SK-N-SH (cell line): ENCODE data around the gene CRIM1. TPM values are rescaled to one million over a fixed set of nuclear protein-coding genes. Genes with fewer than 3 reads are reported as not detected.
A peak's percentile ranks its signal among the peaks of the same experiment; 100 is the strongest.

Experiments used
- CTCF ChIA-PET: fragments of 300-600, 350-600 bp; formaldehyde crosslinking; extraction: SDS; loops from one replicate; lab custom pipeline; 2021; lab: Yijun Ruan, JAX
- POLR2A ChIA-PET: fragments of 350-600 bp; sonication (Branson Sonifier 250); formaldehyde crosslinking; extraction: SDS; loops from one replicate; lab custom pipeline; 2020; ENCODE audit warnings: antibody characterized with exemption, inconsistent platforms; lab: Yijun Ruan, JAX
- DNase-seq: peaks from one replicate; pipeline ENCODE4 v3.0.0; 2012
- H2AFZ ChIP-seq: fragments of 200-600 bp; sonication (generic); 2 replicates; pipeline ENCODE4 v1.8.1; 2016; ENCODE audit warnings: antibody characterized with exemption, mild to moderate bottlenecking, low read depth
- H3F3A ChIP-seq: fragments of 200-600 bp; sonication (generic); replicated peaks from 2 replicates; pipeline ENCODE3; 2016; ENCODE audit warnings: antibody characterized with exemption, mild to moderate bottlenecking; ENCODE audit not compliant: insufficient read depth
- H3K27ac ChIP-seq, 2 experiments: fragments of 200-500 bp in 1 of 2; fragments of 200-600 bp in 1 of 2; sonication (Bioruptor generic) in 1 of 2; sonication (generic), shearing (Covaris generic) in 1 of 2; 2 replicates each; pipeline versions ENCODE4 v1.5.1 to v1.6.1; 2014 to 2016; ENCODE audit warnings: low read depth in 2 of 2, inconsistent platforms in 1 of 2, low read length in 1 of 2, mild to moderate bottlenecking in 1 of 2, mixed read lengths in 1 of 2
- H3K27me3 ChIP-seq: fragments of 200-600 bp; sonication (generic), shearing (Covaris generic); 2 replicates; pipeline ENCODE4 v1.6.1; 2016; ENCODE audit warnings: mixed run types; ENCODE audit not compliant: insufficient read depth
- H3K36me3 ChIP-seq, 2 experiments: fragments of 200-500 bp in 1 of 2; fragments of 200-600 bp in 1 of 2; sonication (Bioruptor generic) in 1 of 2; sonication (generic) in 1 of 2; replicated peaks in 1 of 2; 2 replicates each; pipeline versions ENCODE3 to v1.5.1; 2014 to 2016; ENCODE audit warnings: low read length in 1 of 2, mild to moderate bottlenecking in 1 of 2; ENCODE audit not compliant: insufficient read depth in 2 of 2, control insufficient read depth in 1 of 2
- H3K4me1 ChIP-seq, 2 experiments: fragments of 200-500 bp in 1 of 2; fragments of 200-600 bp in 1 of 2; sonication (Bioruptor generic) in 1 of 2; sonication (generic), shearing (Covaris generic) in 1 of 2; 2 replicates each; pipeline versions ENCODE4 v1.5.1 to v1.6.1; 2014 to 2016; ENCODE audit warnings: low read depth in 1 of 2, low read length in 1 of 2, mixed run types in 1 of 2; ENCODE audit not compliant: insufficient read depth in 2 of 2, control insufficient read depth in 1 of 2
- H3K4me2 ChIP-seq: fragments of 200-600 bp; sonication (generic), shearing (Covaris generic); 2 replicates; pipeline ENCODE4 v1.6.1; 2017; ENCODE audit warnings: mixed run types
- H3K4me3 ChIP-seq, 2 experiments: fragments of 200-500 bp in 1 of 2; fragments of 200-600 bp in 1 of 2; sonication (Bioruptor generic) in 1 of 2; sonication (generic), shearing (Covaris generic) in 1 of 2; 2 replicates each; pipeline versions ENCODE4 v1.5.1 to v1.8.1; 2014 to 2016; ENCODE audit warnings: low read depth in 2 of 2, inconsistent platforms in 1 of 2, low read length in 1 of 2, mild to moderate bottlenecking in 1 of 2, mixed read lengths in 1 of 2, moderate library complexity in 1 of 2
- H3K79me2 ChIP-seq: fragments of 200-600 bp; sonication (generic); 2 replicates; pipeline ENCODE4 v1.8.1; 2017; ENCODE audit warnings: mild to moderate bottlenecking; ENCODE audit not compliant: insufficient read depth
- H3K9ac ChIP-seq: fragments of 200-600 bp; sonication (generic); 2 replicates; pipeline ENCODE4 v1.6.1; 2017; ENCODE audit warnings: mixed run types
- H3K9me2 ChIP-seq: fragments of 200-600 bp; sonication (generic); 2 replicates; pipeline ENCODE4 v1.6.1; 2017; ENCODE audit warnings: mixed run types
- H3K9me3 ChIP-seq: fragments of 200-600 bp; sonication (generic); 2 replicates; pipeline ENCODE4 v1.6.1; 2017; ENCODE audit warnings: mixed run types, mild to moderate bottlenecking, moderate library complexity
- H4K20me1 ChIP-seq: fragments of 200-600 bp; sonication (generic); 2 replicates; pipeline ENCODE4 v1.6.1; 2017; ENCODE audit warnings: mild to moderate bottlenecking, mixed run types; ENCODE audit not compliant: insufficient read depth
- CHD2 ChIP-seq: fragments of 150-350 bp; IDR thresholded peaks from 2 replicates; pipeline ENCODE4 v1.6.1; 2018; ENCODE audit warnings: low read length; ENCODE audit not compliant: partially characterized antibody
- CTCF ChIP-seq: fragments of 200-600 bp; sonication (generic); IDR thresholded peaks from 2 replicates; pipeline ENCODE4 v1.6.1; 2017; ENCODE audit warnings: antibody characterized with exemption, mild to moderate bottlenecking, moderate library complexity
- ELF1 ChIP-seq: IDR thresholded peaks from 2 replicates; pipeline ENCODE4 v1.4.0; 2012
- EP300 ChIP-seq, 2 experiments: IDR thresholded peaks; 2 replicates each; pipeline versions ENCODE4 v1.4.0 to v1.6.1; 2012; ENCODE audit warnings: borderline replicate concordance in 1 of 2, low read depth in 1 of 2, low read length in 1 of 2
- EZH2phosphoT487 ChIP-seq: fragments of 200-600 bp; sonication (generic); IDR thresholded peaks from 2 replicates; pipeline ENCODE4 v1.6.1; 2017; ENCODE audit warnings: low read depth, mixed run types, mild to moderate bottlenecking, antibody characterized with exemption, moderate library complexity, borderline replicate concordance
- FOXJ3 ChIP-seq: sonication (generic); formaldehyde crosslinking; IDR thresholded peaks from 2 replicates; pipeline ENCODE4 v1.5.1; 2020; ENCODE audit warnings: mild to moderate bottlenecking, missing genetic modification reagents
- NFIC ChIP-seq: IDR thresholded peaks from 2 replicates; pipeline ENCODE4 v1.4.0; 2012; ENCODE audit warnings: borderline replicate concordance
- NRF1 ChIP-seq: IDR thresholded peaks from 2 replicates; pipeline ENCODE4 v1.6.1; 2012; ENCODE audit warnings: low read depth, mild to moderate bottlenecking, low read length
- PBX3 ChIP-seq: IDR thresholded peaks from 2 replicates; pipeline ENCODE4; 2012
- POLR2AphosphoS5 ChIP-seq: IDR thresholded peaks from 2 replicates; pipeline ENCODE4 v1.6.1; 2012; ENCODE audit warnings: low read depth, low read length
- RCOR1 ChIP-seq: fragments of 150-350 bp; IDR thresholded peaks from 2 replicates; pipeline ENCODE4 v1.6.1; 2017; ENCODE audit warnings: antibody characterized with exemption, low read length
- REST ChIP-seq: IDR thresholded peaks from 2 replicates; pipeline ENCODE4 v1.6.1; 2012; ENCODE audit warnings: mild to moderate bottlenecking, low read depth, low read length, moderate library complexity
- RXRA ChIP-seq: IDR thresholded peaks from 2 replicates; pipeline ENCODE4 v1.4.0; 2012; ENCODE audit warnings: low read depth, mild to moderate bottlenecking, borderline replicate concordance
- SIN3A ChIP-seq: IDR thresholded peaks from 2 replicates; pipeline ENCODE4 v1.6.1; 2012; ENCODE audit warnings: low read depth, mild to moderate bottlenecking, low read length, moderate library complexity, borderline replicate concordance
- TCF12 ChIP-seq: IDR thresholded peaks from 2 replicates; pipeline ENCODE4 v1.4.0; 2012
- TEAD4 ChIP-seq: IDR thresholded peaks from 2 replicates; pipeline ENCODE4 v1.4.0; 2012; ENCODE audit warnings: mild to moderate bottlenecking, borderline replicate concordance; ENCODE audit not compliant: insufficient read depth
- WGBS: methylation state at CpG from one replicate; pipeline ENCODE4 v1.1.6; 2017; ENCODE audit warnings: low lambda C conversion rate; 5-methylcytosine and 5-hydroxymethylcytosine counted together
- polyA plus RNA-seq, 3 experiments: library from polyadenylated mRNA; depleted of rRNA; stranded (reverse); fragments of >200 nt; gene quantifications; 2 replicates each; pipeline ENCODE4 v1.2.3, GENCODE V29; 2012

Gene CRIM1
- polyA plus RNA-seq, 1 of the 3 experiments (the other 2 are of a cell fraction), result 244 TPM

- Histone ChIP-seq H3K9ac (no peak overlapping the region), H2AFZ (no peak overlapping the region), H3K36me3 (peaks cover 0 to 20% of the 10 kb centered on the region in 2 experiments), H3K4me2 (peak overlapping the region; percentile 22), H3K9me2 (no peaks in the 10 kb centered on the region), H3K27me3 (no peaks in the 10 kb centered on the region), H4K20me1 (peaks cover 54% of the 10 kb centered on the region), H3K4me3 (no peak overlapping the region), H3K4me1 (peaks cover 3 to 68% of the 10 kb centered on the region in 2 experiments)
- peak; percentile 50 for TF ChIP-seq CTCF
- peak; percentile 35; the same call in 1 of the 2 replicates for TF ChIP-seq TEAD4
- no peak for TF ChIP-seq CHD2
- TF ChIP-seq NFIC, result no peak
- TF ChIP-seq, all 33 proteins: peak for 2
- 37% methylated on average over 11 of the region's 11 CpGs for WGBS
- no peak for DNase-seq
- Histone ChIP-seq H3F3A (peaks cover 52% of the 10 kb centered on the region), H3K79me2 (peaks cover 100% of the 10 kb centered on the region), H3K9me3 (no peaks in the 10 kb centered on the region), H3K27ac (peak overlapping the region; percentile 9 to 99; a peak in 3 of 4 replicates)
- CTCF ChIA-PET, result interaction anchor here (0.5 to 1.4 kb wide), 3 partner anchors 21 to 698 kb away, joined by 3 to 4 read pairs (median 3); no protein-coding TSS in a partner anchor
- POLR2A ChIA-PET, result no interaction called here
Observed at GRCh38 chr2:36411962-36412444, 56.4 kb downstream of the CRIM1 start.

- Histone ChIP-seq H3K4me2 (peak overlapping the region; percentile 30), H3K27me3 (no peaks in the 10 kb centered on the region), H3K9me2 (no peaks in the 10 kb centered on the region), H3K36me3 (peaks cover 0 to 22% of the 10 kb centered on the region in 2 experiments), H3K9ac (peak overlapping the region; percentile 1; the same call in 1 of the 2 replicates), H3K4me1 (peaks cover 3 to 56% of the 10 kb centered on the region in 2 experiments), H3K4me3 (no peak overlapping the region), H3K9me3 (no peaks in the 10 kb centered on the region), H2AFZ (no peak overlapping the region), H3K79me2 (peaks cover 100% of the 10 kb centered on the region), H3F3A (peaks cover 51% of the 10 kb centered on the region), H4K20me1 (peaks cover 61% of the 10 kb centered on the region), H3K27ac (peak overlapping the region in 1 of 2 experiments; percentile 99; a peak in 3 of 4 replicates)
- no peak for DNase-seq
- TF ChIP-seq RCOR1 (no peak), POLR2AphosphoS5 (no peak), NFIC (peak; percentile 65; the same call in 1 of the 2 replicates), RXRA (peak; percentile 55; the same call in 1 of the 2 replicates), REST (no peak), EZH2phosphoT487 (no peak), PBX3 (0 out of 2 replicates have a peak, but pooled peaks have one; percentile 7), FOXJ3 (CRISPR knock-in tag) (no peak), ELF1 (no peak), NRF1 (no peak), EP300 (IDR thresholded peaks at IDR 0.05; ENCODE audit: borderline replicate concordance in 1 of 2, low read depth in 1 of 2, low read length in 1 of 2) (no peak), SIN3A (no peak), TCF12 (peak; percentile 48)
- WGBS, result 75% methylated on average over 4 of the region's 4 CpGs
- ChIA-PET POLR2A (no interaction called here), CTCF (interaction anchor here (1.5 kb wide), 1 partner anchor 75 kb away, joined by 3 read pairs; no protein-coding TSS in a partner anchor)
Observed at GRCh38 chr2:36413218-36413617, 57.6 kb downstream of the CRIM1 start.
